ENCODE results near the gene SLAMF8.

Gene SLAMF8

GRCh38 chr1:159823406-159823805 is 3.3 kb upstream of the SLAMF8 start:
- peaks cover 9% of the 10 kb centered on the region; the same call in 1 of the 2 replicates for H3K27me3 ChIP-seq (ENCODE audit: control insufficient read depth, low read length)
- no peaks in the 10 kb centered on the region for H3F3A ChIP-seq (ENCODE audit: control insufficient read depth, insufficient read depth)
- H3K4me2 ChIP-seq (ENCODE audit: low read length): no peak overlapping the region
- H3K36me3 ChIP-seq (ENCODE audit: control insufficient read depth, low read length): no peaks in the 10 kb centered on the region
- no peak overlapping the region for H3K4me3 ChIP-seq (ENCODE audit: low read length)
- TF ChIP-seq EZH2phosphoT487 (IDR thresholded peaks at IDR 0.05; ENCODE audit: borderline replicate concordance, low read length) (no peak), CTCF (IDR thresholded peaks at IDR 0.05; ENCODE audit: low read depth, low read length, poor library complexity, severe bottlenecking) (no peak)
- no peak overlapping the region for H3K27ac ChIP-seq (ENCODE audit: low read depth, low read length)
- H3K4me1 ChIP-seq (ENCODE audit: control insufficient read depth, low read length): no peaks in the 10 kb centered on the region
- H3K79me2 ChIP-seq (ENCODE audit: control insufficient read depth, low read length): no peaks in the 10 kb centered on the region
- H3K9me3 ChIP-seq (ENCODE audit: control insufficient read depth, insufficient read depth, low read length): no peaks in the 10 kb centered on the region
- H3K9me2 ChIP-seq (replicated peaks; ENCODE audit: control insufficient read depth, low read length): no peaks in the 10 kb centered on the region
- H4K20me1 ChIP-seq (ENCODE audit: control insufficient read depth, insufficient read depth, low read depth, low read length): no peaks in the 10 kb centered on the region

DNA sequence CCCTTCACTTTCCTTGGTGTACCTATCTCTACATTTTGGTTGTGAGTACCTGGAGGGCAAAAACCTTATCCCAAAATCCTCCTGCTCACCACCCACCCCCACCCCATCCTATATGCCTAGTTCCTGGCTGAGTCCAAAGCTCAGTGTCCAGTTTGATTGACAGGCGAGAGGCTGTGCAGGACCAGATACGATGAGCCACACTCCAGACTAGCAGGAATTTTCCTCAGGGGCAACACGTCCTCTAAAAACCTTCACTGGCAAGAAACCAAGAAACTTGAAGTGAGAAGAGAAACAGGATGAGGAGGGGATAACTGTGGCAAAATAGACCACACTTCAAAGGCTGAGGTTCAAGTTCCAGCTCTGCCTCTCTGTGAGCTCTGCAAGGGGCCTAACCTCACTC is 1.1 kb upstream of the SLAMF8 start:
- no peak overlapping the region for H3K4me2 ChIP-seq (ENCODE audit: low read length)
- no peak overlapping the region for H3K27ac ChIP-seq (ENCODE audit: low read depth, low read length)
- H3K27me3 ChIP-seq (ENCODE audit: control insufficient read depth, low read length): peaks cover 5% of the 10 kb centered on the region; the same call in 1 of the 2 replicates
- no peaks in the 10 kb centered on the region for H4K20me1 ChIP-seq (ENCODE audit: control insufficient read depth, insufficient read depth, low read depth, low read length)
- no peak overlapping the region for H3K4me3 ChIP-seq (ENCODE audit: low read length)
- no peaks in the 10 kb centered on the region for H3K79me2 ChIP-seq (ENCODE audit: control insufficient read depth, low read length)
- no peaks in the 10 kb centered on the region for H3K4me1 ChIP-seq (ENCODE audit: control insufficient read depth, low read length)
- no peaks in the 10 kb centered on the region for H3K9me3 ChIP-seq (ENCODE audit: control insufficient read depth, insufficient read depth, low read length)
- no peaks in the 10 kb centered on the region for H3K9me2 ChIP-seq (replicated peaks; ENCODE audit: control insufficient read depth, low read length)
- no peaks in the 10 kb centered on the region for H3K36me3 ChIP-seq (ENCODE audit: control insufficient read depth, low read length)
- no peaks in the 10 kb centered on the region for H3F3A ChIP-seq (ENCODE audit: control insufficient read depth, insufficient read depth)
- TF ChIP-seq EZH2phosphoT487 (IDR thresholded peaks at IDR 0.05; ENCODE audit: borderline replicate concordance, low read length): no peak
- no peak for TF ChIP-seq CTCF (IDR thresholded peaks at IDR 0.05; ENCODE audit: low read depth, low read length, poor library complexity, severe bottlenecking)

DNA sequence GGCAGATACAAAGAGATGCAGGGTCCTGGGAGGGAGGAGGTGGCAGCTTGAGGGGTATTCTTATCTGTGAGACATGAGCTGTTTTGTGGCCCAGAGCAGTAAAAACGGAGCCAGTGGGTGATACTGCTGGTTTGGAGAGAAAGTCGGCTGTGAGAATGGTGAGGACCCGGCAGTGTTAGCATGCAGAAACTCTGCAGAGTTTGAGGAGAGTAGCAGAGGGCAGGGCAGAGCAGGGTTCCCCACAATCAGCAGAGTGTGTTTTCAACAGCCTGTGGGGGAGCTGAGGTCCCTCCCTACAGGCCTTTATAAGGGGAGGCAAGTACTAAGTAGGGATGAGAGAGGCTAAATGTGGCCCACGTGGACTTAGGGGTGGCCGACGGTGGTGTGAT is 423 bp downstream of the SLAMF8 start:
- Histone ChIP-seq H4K20me1 (ENCODE audit: control insufficient read depth, insufficient read depth, low read depth, low read length) (no peaks in the 10 kb centered on the region), H3K4me1 (ENCODE audit: control insufficient read depth, low read length) (no peaks in the 10 kb centered on the region), H3K9me3 (ENCODE audit: control insufficient read depth, insufficient read depth, low read length) (no peaks in the 10 kb centered on the region), H3K36me3 (ENCODE audit: control insufficient read depth, low read length) (no peaks in the 10 kb centered on the region), H3K9me2 (replicated peaks; ENCODE audit: control insufficient read depth, low read length) (no peaks in the 10 kb centered on the region), H3F3A (ENCODE audit: control insufficient read depth, insufficient read depth) (no peaks in the 10 kb centered on the region), H3K27ac (ENCODE audit: low read depth, low read length) (no peak overlapping the region), H3K4me3 (ENCODE audit: low read length) (no peak overlapping the region), H3K27me3 (ENCODE audit: control insufficient read depth, low read length) (peaks cover 5% of the 10 kb centered on the region; the same call in 1 of the 2 replicates), H3K4me2 (ENCODE audit: low read length) (no peak overlapping the region), H3K79me2 (ENCODE audit: control insufficient read depth, low read length) (no peaks in the 10 kb centered on the region)
- TF ChIP-seq CTCF (IDR thresholded peaks at IDR 0.05; ENCODE audit: low read depth, low read length, poor library complexity, severe bottlenecking) (no peak), EZH2phosphoT487 (IDR thresholded peaks at IDR 0.05; ENCODE audit: borderline replicate concordance, low read length) (no peak)
